Activated CD8-positive, alpha-beta T cell treated with anti-CD3 and anti-CD28 coated beads for 36 hours (primary cell): ENCODE data around the gene C2. TPM values are rescaled to one million over a fixed set of nuclear protein-coding genes. Genes with fewer than 3 reads are reported as not detected.

ENCODE experiments used
- ATAC-seq: fragments of 200-7000 bp; cut with Tn5 transposase; one replicate; pipeline ENCODE4 v1.10.0; 2021; ENCODE audit warnings: mild to moderate bottlenecking, moderate library complexity
- CTCF ChIA-PET: fragments of 350-600 bp; sonication (Branson Sonifier 250); formaldehyde crosslinking; loops from one replicate; lab custom pipeline; 2021; ENCODE audit warnings: antibody characterized with exemption; lab: Charles Lee
- POLR2A ChIA-PET: fragments of 350-600 bp; sonication (Branson Sonifier 250); formaldehyde crosslinking; loops from one replicate; lab custom pipeline; 2021; ENCODE audit warnings: antibody characterized with exemption; lab: Charles Lee
- DNase-seq: peaks from one replicate; pipeline ENCODE4 v3.0.0-alpha.2; 2020
- H3K27ac Mint-ChIP-seq: one replicate; pipeline ENCODE4 v1.8.0; 2021; ENCODE audit warnings: mild to moderate bottlenecking, mixed read lengths
- H3K27me3 Mint-ChIP-seq: one replicate; pipeline ENCODE4 v1.8.0; 2021; ENCODE audit warnings: mixed read lengths
- H3K36me3 Mint-ChIP-seq: one replicate; pipeline ENCODE4 v1.8.0; 2021; ENCODE audit warnings: low read depth, mixed read lengths
- H3K4me1 Mint-ChIP-seq: one replicate; pipeline ENCODE4 v1.8.0; 2021; ENCODE audit warnings: low read depth, mixed read lengths
- H3K4me3 Mint-ChIP-seq: one replicate; pipeline ENCODE4 v1.8.0; 2021; ENCODE audit warnings: mild to moderate bottlenecking, moderate library complexity, mixed read lengths
- H3K9me3 Mint-ChIP-seq: one replicate; pipeline ENCODE4 v1.8.0; 2021; ENCODE audit warnings: mixed read lengths
- CTCF ChIP-seq: fragments of 200-600 bp; IDR thresholded peaks from one replicate; pipeline ENCODE4 v1.8.0; 2022; ENCODE audit warnings: antibody characterized with exemption, mild to moderate bottlenecking
- intact Hi-C: fragments of 100-400 bp; cut with micrococcal nuclease; formaldehyde crosslinking; loops from one replicate; pipeline ENCODE4 v1.10.0; 2022
- total RNA-seq, 2 experiments: library from RNA; stranded (reverse); gene quantifications; one replicate each; pipeline ENCODE4 v1.2.3, GENCODE V29; 2021

C2 gene
- total RNA-seq, 2 experiments from 2014 or later = 0.99 to 1.4 TPM

GRCh38 chr6:31940256-31940664 is 12.7 kb downstream of the C2 start:
- DNase-seq = no peak
- intact Hi-C loops = no loop called here
- no peak for TF ChIP-seq CTCF
- POLR2A ChIA-PET = interaction anchor here (0.6 to 1.5 kb wide), 3 partner anchors 15 to 139 kb away, joined by 3 to 4 read pairs (median 3); no protein-coding TSS in a partner anchor
- H3K4me3 Mint-ChIP-seq = no peak overlapping the region
- ATAC-seq = no peak
- CTCF ChIA-PET = interaction anchor here (1.2 to 4.1 kb wide), 2 partner anchors 12 to 108 kb away, joined by 4 to 21 read pairs; no protein-coding TSS in a partner anchor
- no peaks in the 10 kb centered on the region for H3K9me3 Mint-ChIP-seq
- no peaks in the 10 kb centered on the region for H3K4me1 Mint-ChIP-seq
- H3K36me3 Mint-ChIP-seq = no peaks in the 10 kb centered on the region
- H3K27me3 Mint-ChIP-seq = peaks cover 8% of the 10 kb centered on the region
- no peak overlapping the region for H3K27ac Mint-ChIP-seq

GRCh38 chr6:31943742-31944141 is 16.2 kb downstream of the C2 start:
- H3K4me1 Mint-ChIP-seq = peaks cover 4% of the 10 kb centered on the region
- DNase-seq = no peak
- POLR2A ChIA-PET = interaction anchor here (1.6 kb wide), 1 partner anchor 8 kb away, joined by 7 read pairs; no protein-coding TSS in a partner anchor
- intact Hi-C loops = no loop called here
- H3K9me3 Mint-ChIP-seq = no peaks in the 10 kb centered on the region
- no peak overlapping the region for H3K27ac Mint-ChIP-seq
- no peak for ATAC-seq
- CTCF ChIA-PET = interaction anchor here (0.9 kb wide), 1 partner anchor 9 kb away, joined by 3 read pairs; no protein-coding TSS in a partner anchor
- peaks cover 8% of the 10 kb centered on the region for H3K27me3 Mint-ChIP-seq
- no peak for TF ChIP-seq CTCF
- no peak overlapping the region for H3K4me3 Mint-ChIP-seq
- no peaks in the 10 kb centered on the region for H3K36me3 Mint-ChIP-seq

DNA sequence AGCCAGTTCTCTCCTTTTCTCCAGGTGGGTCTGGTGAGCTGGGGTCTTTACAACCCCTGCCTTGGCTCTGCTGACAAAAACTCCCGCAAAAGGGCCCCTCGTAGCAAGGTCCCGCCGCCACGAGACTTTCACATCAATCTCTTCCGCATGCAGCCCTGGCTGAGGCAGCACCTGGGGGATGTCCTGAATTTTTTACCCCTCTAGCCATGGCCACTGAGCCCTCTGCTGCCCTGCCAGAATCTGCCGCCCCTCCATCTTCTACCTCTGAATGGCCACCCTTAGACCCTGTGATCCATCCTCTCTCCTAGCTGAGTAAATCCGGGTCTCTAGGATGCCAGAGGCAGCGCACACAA is 17.6 kb downstream of the C2 start:
- no peak overlapping the region for H3K27ac Mint-ChIP-seq
- ChIA-PET CTCF (interaction anchor here (0.7 to 0.9 kb wide), 2 partner anchors 12 to 174 kb away, joined by 3 to 4 read pairs; no protein-coding TSS in a partner anchor), POLR2A (interaction anchor here (0.7 to 1.2 kb wide), 4 partner anchors 13 to 48 kb away, joined by 3 to 4 read pairs (median 4); partner anchors contain the start of genes DXO and EHMT2)
- intact Hi-C loops = no loop called here
- H3K4me3 Mint-ChIP-seq = no peak overlapping the region
- no peaks in the 10 kb centered on the region for H3K36me3 Mint-ChIP-seq
- H3K27me3 Mint-ChIP-seq = peaks cover 8% of the 10 kb centered on the region
- no peak for ATAC-seq
- no peaks in the 10 kb centered on the region for H3K9me3 Mint-ChIP-seq
- DNase-seq = no peak
- peaks cover 4% of the 10 kb centered on the region for H3K4me1 Mint-ChIP-seq
- no peak for TF ChIP-seq CTCF

DNA sequence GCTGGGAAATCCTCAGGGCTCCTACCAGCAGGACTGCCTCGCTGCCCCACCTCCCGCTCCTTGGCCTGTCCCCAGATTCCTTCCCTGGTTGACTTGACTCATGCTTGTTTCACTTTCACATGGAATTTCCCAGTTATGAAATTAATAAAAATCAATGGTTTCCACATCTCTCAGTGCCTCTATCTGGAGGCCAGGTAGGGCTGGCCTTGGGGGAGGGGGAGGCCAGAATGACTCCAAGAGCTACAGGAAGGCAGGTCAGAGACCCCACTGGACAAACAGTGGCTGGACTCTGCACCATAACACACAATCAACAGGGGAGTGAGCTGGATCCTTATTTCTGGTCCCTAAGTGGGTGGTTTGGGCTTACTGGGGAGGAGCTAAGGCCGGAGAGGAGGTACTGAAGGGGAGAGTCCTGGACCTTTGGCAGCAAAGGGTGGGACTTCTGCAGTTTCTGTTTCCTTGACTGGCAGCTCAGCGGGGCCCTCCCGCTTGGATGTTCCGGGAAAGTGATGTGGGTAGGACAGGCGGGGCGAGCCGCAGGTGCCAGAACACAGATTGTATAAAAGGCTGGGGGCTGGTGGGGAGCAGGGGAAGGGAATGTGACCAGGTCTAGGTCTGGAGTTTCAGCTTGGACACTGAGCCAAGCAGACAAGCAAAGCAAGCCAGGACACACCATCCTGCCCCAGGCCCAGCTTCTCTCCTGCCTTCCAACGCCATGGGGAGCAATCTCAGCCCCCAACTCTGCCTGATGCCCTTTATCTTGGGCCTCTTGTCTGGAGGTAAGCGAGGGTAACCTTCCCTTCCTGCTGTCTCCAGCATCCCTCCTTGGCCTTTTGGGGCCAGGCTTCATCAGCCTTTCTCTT is 18.2 kb downstream of the C2 start, which contains the start of gene CFB:
TSS of gene CFB (plus strand) at position 589 of the 863 bp plus-strand sequence. CDS start at position 716, 127 bp downstream.
- DNase-seq (peak; percentile 10), ATAC-seq (peak; percentile 45)
- no peaks in the 10 kb centered on the region for H3K36me3 Mint-ChIP-seq
- peaks cover 4% of the 10 kb centered on the region for H3K4me1 Mint-ChIP-seq
- no peak for TF ChIP-seq CTCF
- H3K4me3 Mint-ChIP-seq = no peak within 1 kb of the TSS
- ChIA-PET POLR2A (interaction anchor here (0.7 to 1.2 kb wide), 4 partner anchors 12 to 48 kb away, joined by 3 to 4 read pairs (median 4); partner anchors contain the start of genes DXO and EHMT2), CTCF (interaction anchor here (0.7 to 0.9 kb wide), 2 partner anchors 11 to 173 kb away, joined by 3 to 4 read pairs; no protein-coding TSS in a partner anchor)
- intact Hi-C loops = no loop called here
- no peaks in the 10 kb centered on the region for H3K9me3 Mint-ChIP-seq
- H3K27ac Mint-ChIP-seq = no peak within 1 kb of the TSS
- peaks cover 8% of the 10 kb centered on the region for H3K27me3 Mint-ChIP-seq
